K562 (cell line): ENCODE data around the gene ZNF891. TPM values are rescaled to one million over a fixed set of nuclear protein-coding genes. Genes with fewer than 3 reads are reported as not detected.

Experiments
- CC2D1A ChIP-seq: fragments of 450-650 bp; IDR thresholded peaks from 2 replicates; pipeline ENCODE4 v1.6.1; 2017; ENCODE audit warnings: mild to moderate bottlenecking
- CREB1 ChIP-seq, 2 experiments: sonication (generic) in 1 of 2; formaldehyde crosslinking in 1 of 2; IDR thresholded peaks; 2 replicates each; pipeline versions ENCODE4 v1.6.1 to v1.8.0; 2012 to 2022; ENCODE audit warnings: inconsistent platforms in 1 of 2, mild to moderate bottlenecking in 1 of 2, missing genetic modification reagents in 1 of 2, moderate library complexity in 1 of 2
- DACH1 ChIP-seq: fragments of 450-650 bp; IDR thresholded peaks from 2 replicates; pipeline ENCODE4 v1.6.1; 2018; ENCODE audit not compliant: partially characterized antibody
- MBD2 ChIP-seq: sonication (generic); IDR thresholded peaks from 2 replicates; pipeline ENCODE4 v1.6.1; 2016; ENCODE audit warnings: low read depth, borderline replicate concordance
- NKRF ChIP-seq: fragments of 450-650 bp; IDR thresholded peaks from 2 replicates; pipeline ENCODE4 v1.6.1; 2016; ENCODE audit warnings: borderline replicate concordance
- PBX2 ChIP-seq, 2 experiments: IDR thresholded peaks in 1 of 2; conservative IDR thresholded peaks in 1 of 2; 2 replicates each; pipeline ENCODE4 v1.6.1; 2016; ENCODE audit warnings: low read depth in 2 of 2, mild to moderate bottlenecking in 1 of 2, missing compliant biosample characterization in 1 of 2, missing genetic modification characterization in 1 of 2, moderate library complexity in 1 of 2
- SPI1 ChIP-seq: IDR thresholded peaks from 2 replicates; pipeline ENCODE4 v1.6.1; 2011; ENCODE audit warnings: low read depth, low read length, control low read depth, borderline replicate concordance
- ZBTB5 ChIP-seq: fragments of 450-650 bp; IDR thresholded peaks from 2 replicates; pipeline ENCODE4 v1.6.1; 2017; ENCODE audit warnings: antibody characterized with exemption
- ZEB2 ChIP-seq: fragments of 450-650 bp; IDR thresholded peaks from 2 replicates; pipeline ENCODE4 v1.6.1; 2016
- ZNF407 ChIP-seq: fragments of 450-650 bp; IDR thresholded peaks from 2 replicates; pipeline ENCODE4 v1.6.1; 2016; ENCODE audit warnings: low read depth
- polyA plus RNA-seq, 8 experiments: library from polyadenylated mRNA; depleted of rRNA in 4 of 8; stranded (reverse) in 5 of 8; unstranded in 3 of 8; fragments of >200 nt; fragmentation: Nextera tagmentation in 2 of 8; fragmentation: Illumina TruSeq in 1 of 8; extraction: Ambion mirVana in 2 of 8; extraction: Trizol in 1 of 8; gene quantifications; 2 replicates each; pipeline versions ENCODE4 v1.2.1 to v1.2.3, GENCODE V29; 2011 to 2014; ENCODE audit warnings: inconsistent platforms in 1 of 8, missing spikeins in 1 of 8
- total RNA-seq, 7 experiments: library from RNA; depleted of rRNA in 6 of 7; stranded (reverse); fragments of >200 nt in 6 of 7; fragmentation: Illumina TruSeq in 2 of 7; extraction: Trizol in 2 of 7; gene quantifications; 2 replicates each; pipeline versions ENCODE4 v1.2.1 to v1.2.3, GENCODE V29; 2011 to 2021; ENCODE audit warnings: low replicate concordance in 1 of 7

ZNF891 gene
- total and polyA plus RNA-seq, 9 of the 15 experiments (the other 6 are each of a cell fraction or from before 2014, with no cell fraction given), result 0.41 to 2.0 (median 1.3) TPM

- TF ChIP-seq CREB1 (IDR thresholded peaks at IDR 0.05) (peak; percentile 99), CREB1 (CRISPR knock-in tag; IDR thresholded peaks at IDR 0.05) (peak; percentile 97), MBD2 (peak; percentile 92), ZBTB5 (no peak), ZNF407 (no peak), SPI1 (peak; percentile 38; the same call in 1 of the 2 replicates), PBX2 (CRISPR knock-in tag; IDR thresholded peaks at IDR 0.05; ENCODE audit: low read depth) (no peak), PBX2 (tag; conservative IDR thresholded peaks at IDR 0.05; ENCODE audit: low read depth) (no peak), ZEB2 (no peak), CC2D1A (no peak), NKRF (no peak), DACH1 (no peak)
Measured at GRCh38 chr12:133080026-133080367, 50.1 kb downstream of the ZNF891 start (continued).
